HG03103 (cell line): ENCODE results near the gene TWIST1.

Experiments
- ATAC-seq: cut with Tn5 transposase; IDR thresholded peaks from one replicate; pipeline ENCODE4 v1.9.1; 2021; ENCODE audit warnings: low read depth; ENCODE audit not compliant: unreplicated experiment

The TWIST1 gene

GRCh38 chr7:19097165-19098055 lies 20.0 kb downstream of the TWIST1 start:
- ATAC-seq = no peak

DNA sequence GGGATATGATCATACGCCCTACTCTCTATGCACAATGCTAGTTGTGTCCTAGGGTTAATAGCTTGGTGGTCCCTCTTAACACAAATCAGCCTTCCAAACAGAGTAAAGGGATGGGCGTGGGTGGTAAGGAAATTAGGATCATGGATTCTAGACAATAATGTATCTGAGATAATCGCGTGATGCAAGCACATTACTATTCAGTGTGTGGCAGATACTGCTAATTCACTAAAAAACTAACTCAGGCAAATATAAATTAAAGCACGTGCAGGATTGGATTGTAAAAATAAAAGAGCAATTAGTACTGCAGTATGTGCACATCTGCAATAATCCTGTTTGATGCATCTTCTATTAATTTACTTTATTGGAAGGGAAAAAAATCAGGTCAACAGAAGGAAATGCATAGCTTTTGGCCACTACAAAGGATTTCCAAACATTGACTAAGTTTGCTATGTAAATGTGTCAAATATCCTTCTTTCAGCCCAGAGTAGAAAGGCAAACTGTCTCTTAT lies 22.0 kb downstream of the TWIST1 start:
- no peak for ATAC-seq

DNA sequence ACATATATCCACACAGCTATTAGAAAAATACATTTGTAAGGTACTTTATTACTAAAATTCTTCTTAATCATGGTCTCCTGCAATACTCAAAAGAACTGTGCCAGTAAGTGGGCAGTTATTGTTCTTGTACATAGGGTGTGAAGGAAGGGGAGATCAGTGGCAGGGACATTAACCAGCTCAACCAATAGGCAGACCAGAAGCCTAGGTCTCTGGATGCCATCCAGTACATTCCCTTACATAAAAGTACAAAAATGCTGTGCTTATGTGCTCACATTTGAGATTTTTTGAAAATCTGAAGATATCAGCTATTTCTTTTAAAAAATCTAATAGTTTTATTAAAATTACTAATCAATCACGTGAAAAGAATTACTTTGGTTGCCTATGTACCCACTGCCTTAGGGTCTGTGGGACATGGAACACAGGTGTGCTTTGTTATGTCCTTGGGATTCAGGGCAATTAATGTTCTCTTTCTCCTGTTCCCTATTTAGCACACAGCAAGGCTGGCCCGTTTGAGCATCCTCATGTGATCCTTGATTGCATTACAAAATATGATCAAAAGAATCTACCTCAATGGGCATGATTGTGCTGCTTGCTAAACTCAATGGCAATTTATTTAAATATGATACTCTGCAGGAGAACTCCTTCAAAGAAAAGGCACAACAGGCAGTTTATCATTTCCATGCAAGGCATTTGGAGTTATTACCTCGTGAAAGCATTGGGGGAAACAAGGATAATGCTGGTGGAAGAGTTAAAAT lies 22.7 kb downstream of the TWIST1 start:
- ATAC-seq = no peak

DNA sequence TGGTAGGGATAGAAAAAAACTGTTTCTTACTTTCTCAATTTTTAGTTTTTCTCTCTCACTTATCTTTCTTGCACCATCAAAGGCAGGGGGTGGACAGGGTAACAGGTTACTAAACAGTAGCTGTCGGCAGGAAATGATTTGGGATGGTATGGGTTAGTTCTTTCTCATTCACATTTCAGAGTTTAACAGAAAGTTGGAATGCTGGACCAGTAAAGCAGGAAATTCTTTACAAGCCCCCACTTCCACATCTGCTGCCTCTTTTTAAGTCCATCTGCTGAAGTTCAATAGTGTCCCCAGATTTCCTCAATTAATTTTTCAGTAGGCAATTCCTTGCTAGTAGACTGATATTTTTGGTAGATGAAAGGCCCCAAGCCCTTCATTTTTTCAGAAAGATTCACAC lies 23.3 kb downstream of the TWIST1 start:
- ATAC-seq = no peak

- no peak for ATAC-seq
Measured at GRCh38 chr7:19091550-19092200, 25.8 kb downstream of the TWIST1 start.

DNA sequence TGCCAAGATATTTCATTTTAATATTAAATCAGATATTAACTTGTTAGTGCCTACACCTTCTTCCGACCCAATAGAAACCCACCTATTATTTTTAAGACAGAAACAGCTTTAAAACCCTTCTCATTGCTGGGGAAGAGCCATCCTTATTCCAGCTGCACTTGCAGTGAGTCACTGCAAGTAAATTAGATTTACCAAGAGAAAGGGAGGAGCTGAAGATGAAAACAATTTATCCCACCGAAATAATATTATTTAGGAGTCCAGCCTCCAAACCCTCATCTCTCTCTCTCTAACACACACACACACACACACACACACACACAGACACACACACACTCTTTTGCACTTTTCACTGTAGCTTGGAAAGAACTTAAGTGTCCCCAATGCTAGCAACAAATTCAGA lies 26.9 kb downstream of the TWIST1 start:
- no peak for ATAC-seq

DNA sequence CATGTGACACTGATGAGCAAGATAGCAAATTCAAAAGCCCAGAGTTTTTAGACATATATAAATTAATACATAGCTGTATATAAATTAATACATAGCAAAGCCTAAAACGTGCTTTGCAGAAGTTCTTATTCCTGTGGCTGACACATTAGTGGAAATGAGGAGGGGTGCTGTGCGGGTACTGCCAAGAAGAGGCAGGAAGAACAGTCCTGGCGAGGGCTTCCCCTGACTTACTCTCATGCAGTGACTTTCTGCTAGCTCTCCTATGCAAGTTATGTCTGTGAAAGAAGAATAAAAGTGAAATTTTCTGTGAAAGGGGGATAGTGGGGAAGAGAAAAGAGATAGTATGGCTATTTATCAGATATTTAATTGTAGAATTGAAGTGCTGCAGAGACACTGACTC lies 27.6 kb downstream of the TWIST1 start:
- no peak for ATAC-seq

DNA sequence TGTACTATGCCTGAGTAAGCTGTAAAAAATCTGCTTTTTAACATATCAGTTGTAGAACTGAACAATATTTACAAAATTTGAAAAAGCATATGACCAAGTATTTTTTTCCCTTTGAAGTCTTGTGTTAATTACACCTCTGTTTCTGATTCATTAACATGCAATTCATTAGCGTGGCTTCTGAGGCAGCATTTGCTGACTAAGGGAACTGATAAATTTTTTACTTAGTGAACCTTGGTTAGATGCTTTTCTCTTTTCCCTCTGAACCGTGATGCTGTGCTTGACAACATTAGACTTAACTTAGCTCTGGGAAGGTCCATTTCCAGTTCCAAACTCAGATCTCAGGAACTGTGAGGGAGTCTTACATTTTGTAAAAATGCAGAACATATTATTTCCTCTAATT lies 28.1 kb downstream of the TWIST1 start:
- ATAC-seq = no peak

- no peak for ATAC-seq
Measured at GRCh38 chr7:19080093-19080492, 37.3 kb downstream of the TWIST1 start.

DNA sequence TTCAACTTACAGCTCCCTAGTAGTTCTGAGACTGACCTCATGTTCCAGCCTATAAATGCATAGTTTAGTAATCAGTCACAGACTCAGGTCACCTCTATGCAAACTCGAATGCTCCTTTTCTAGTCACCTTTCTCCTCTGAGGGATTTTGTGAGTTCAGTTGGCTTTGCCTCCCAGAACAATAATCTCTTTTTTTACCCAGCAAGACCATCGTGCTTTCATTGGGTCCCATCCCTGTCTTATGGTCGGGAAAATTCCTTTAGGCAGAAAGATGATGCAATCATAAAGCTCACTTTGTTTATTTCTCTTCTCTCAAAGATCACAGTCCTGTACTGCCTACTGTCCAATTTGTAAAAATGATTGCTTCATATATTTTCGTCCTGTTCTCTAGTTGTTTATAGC lies 38.4 kb downstream of the TWIST1 start:
- no peak for ATAC-seq

DNA sequence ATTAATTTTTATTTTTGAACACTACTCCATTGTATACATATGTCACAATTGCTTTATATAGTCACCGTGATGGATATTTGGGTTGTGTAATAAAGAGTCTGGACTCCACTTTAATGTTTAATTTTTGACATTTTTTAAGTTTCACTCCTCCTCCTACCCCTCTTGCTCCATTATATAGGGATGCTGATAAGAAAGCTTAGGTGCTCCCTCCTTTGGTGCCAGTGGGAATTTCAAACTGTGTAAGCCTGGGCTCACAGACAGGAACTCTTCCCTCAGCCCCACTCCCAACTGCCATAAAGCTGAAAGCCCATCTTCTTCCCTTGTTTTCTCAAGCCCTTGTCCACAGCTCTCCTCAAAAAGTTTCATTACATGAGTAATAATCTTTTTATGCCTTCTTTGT lies 47.6 kb downstream of the TWIST1 start:
- no peak for ATAC-seq

- no peak for ATAC-seq
Measured at GRCh38 chr7:19066170-19066569, 51.3 kb downstream of the TWIST1 start.
